Mucosa of rectum (tissue), 2 donors: ENCODE data around the gene LYST.
"Not testable (repeated sequence)": the region's sequence is repeated elsewhere in the genome, so short reads cannot be mapped to it uniquely, and the experiment has no call there.

Experiments
- H3K27ac ChIP-seq, 2 donors: one replicate each; pipeline ENCODE4 v1.7.0; 2013; ENCODE audit warnings: inconsistent platforms in 2 of 2, low read depth in 2 of 2, low read length in 2 of 2
- H3K27me3 ChIP-seq, 2 donors: one replicate each; pipeline ENCODE4 v1.7.0; 2013; ENCODE audit warnings: low read length in 2 of 2; ENCODE audit not compliant: control insufficient read depth in 2 of 2, insufficient read depth in 2 of 2
- H3K36me3 ChIP-seq, 2 donors: one replicate each; pipeline ENCODE4 v1.7.0; 2013; ENCODE audit warnings: low read length in 2 of 2; ENCODE audit not compliant: control insufficient read depth in 2 of 2, insufficient read depth in 2 of 2
- H3K4me1 ChIP-seq, 2 donors: one replicate each; pipeline ENCODE4 v1.7.0; 2013; ENCODE audit warnings: low read length in 2 of 2, mild to moderate bottlenecking in 1 of 2; ENCODE audit not compliant: control insufficient read depth in 2 of 2, insufficient read depth in 2 of 2
- H3K4me3 ChIP-seq, 2 donors: one replicate each; pipeline ENCODE4 v1.7.0; 2013; ENCODE audit warnings: low read length in 2 of 2
- H3K9ac ChIP-seq, 2 donors: one replicate each; pipeline ENCODE4 v1.7.0; 2013; ENCODE audit warnings: low read length in 2 of 2, low read depth in 1 of 2, mild to moderate bottlenecking in 1 of 2
- H3K9me3 ChIP-seq, 2 donors: one replicate each; pipeline ENCODE4 v1.7.0; 2013; ENCODE audit warnings: low read length in 2 of 2; ENCODE audit not compliant: control insufficient read depth in 2 of 2
- donor health status: healthy.
- donor health status: Normal muscosa, but diverticular disease.

Gene LYST

GRCh38 chr1:235646463-235646862, 220.2 kb downstream of the LYST start:
- Histone ChIP-seq H3K4me3 (no peak overlapping the region), H3K36me3 (no peaks in the 10 kb centered on the region), H3K27ac (no peak overlapping the region), H3K9ac (no peak overlapping the region), H3K4me1 (peaks cover 7 to 13% of the 10 kb centered on the region in 2 donors), H3K27me3 (peaks cover 10 to 13% of the 10 kb centered on the region in 2 donors), H3K9me3 (no peaks in the 10 kb centered on the region)

- peaks cover 6 to 7% of the 10 kb centered on the region in 2 donors for H3K4me1 ChIP-seq
- H3K9me3 ChIP-seq: no peaks in the 10 kb centered on the region
- H3K27me3 ChIP-seq: peaks cover 0 to 6% of the 10 kb centered on the region in 2 donors
- H3K36me3 ChIP-seq: no peaks in the 10 kb centered on the region
- H3K4me3 ChIP-seq: no peak overlapping the region
- H3K9ac ChIP-seq: no peak overlapping the region
- no peak overlapping the region for H3K27ac ChIP-seq
Observed at GRCh38 chr1:235644693-235645305, 221.9 kb downstream of the LYST start.

DNA sequence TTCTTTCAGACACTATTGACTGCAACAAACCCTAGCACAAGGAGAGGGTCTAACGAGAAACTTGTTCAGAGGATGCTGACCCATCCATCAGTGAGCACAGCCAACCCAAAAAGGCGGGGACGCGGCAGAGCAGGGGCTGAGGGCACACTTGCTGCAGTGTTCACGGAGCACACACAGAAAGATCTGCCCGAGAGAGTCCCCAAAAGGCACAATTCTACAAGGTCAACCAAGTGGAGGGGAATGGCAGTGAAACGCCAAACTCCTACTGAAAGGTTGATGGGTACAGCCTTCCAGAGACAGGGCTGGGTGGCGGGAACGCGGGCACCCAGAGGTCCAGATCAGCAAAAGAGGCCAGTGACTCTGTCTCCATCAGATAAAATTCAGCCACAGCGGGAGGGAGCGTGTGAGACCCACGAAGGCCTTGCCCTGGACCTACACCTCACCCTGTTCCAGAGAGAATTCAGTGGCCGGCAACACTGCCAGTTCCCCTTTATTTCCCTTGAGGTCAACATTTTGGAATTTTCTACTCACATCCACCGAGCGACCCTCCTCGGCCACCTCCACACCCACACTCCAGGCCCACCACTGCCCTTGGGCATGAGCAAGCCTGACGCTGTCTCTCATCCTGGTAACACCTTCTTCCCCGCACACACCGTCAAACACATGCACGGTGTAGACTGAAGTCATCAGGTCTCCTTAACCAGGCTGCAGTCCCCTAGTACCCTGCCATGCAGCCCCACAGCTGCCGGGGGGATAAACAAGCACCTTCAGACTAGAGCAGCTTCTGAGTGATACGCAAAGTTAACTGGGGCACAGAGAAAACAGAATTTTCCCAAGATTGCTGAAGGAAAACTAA, 222.6 kb downstream of the LYST start:
- H3K4me1 ChIP-seq: peaks cover 3 to 7% of the 10 kb centered on the region in 2 donors
- H3K9me3 ChIP-seq: no peaks in the 10 kb centered on the region
- peaks cover 0 to 6% of the 10 kb centered on the region in 2 donors for H3K27me3 ChIP-seq
- H3K36me3 ChIP-seq: no peaks in the 10 kb centered on the region
- H3K4me3 ChIP-seq: no peak overlapping the region
- no peak overlapping the region for H3K27ac ChIP-seq
- H3K9ac ChIP-seq: no peak overlapping the region

DNA sequence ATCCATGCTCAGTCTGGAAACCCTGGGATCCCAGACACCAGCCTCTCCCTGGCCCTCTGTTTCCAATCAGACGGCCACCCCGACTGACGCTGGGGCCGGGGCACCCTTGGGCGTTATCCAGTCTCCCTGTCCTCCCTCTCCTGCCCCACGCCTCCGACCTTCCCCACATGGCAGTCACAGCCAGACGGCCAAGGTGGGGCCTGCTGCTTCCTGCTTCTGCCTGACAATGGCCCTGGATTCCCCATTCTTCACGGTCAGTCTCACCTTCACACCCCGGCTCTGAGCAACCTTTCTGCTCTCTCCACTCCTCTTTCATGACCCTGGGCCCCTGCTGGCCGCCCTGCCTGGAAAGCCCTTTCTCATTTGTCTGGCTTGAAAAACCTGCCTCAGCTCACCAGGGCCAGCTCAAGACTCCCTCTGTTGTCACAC, 223.7 kb downstream of the LYST start:
- Histone ChIP-seq H3K9ac (no peak overlapping the region), H3K27me3 (peaks cover 0 to 6% of the 10 kb centered on the region in 2 donors), H3K4me1 (no peaks in the 10 kb centered on the region), H3K27ac (no peak overlapping the region), H3K9me3 (no peaks in the 10 kb centered on the region), H3K36me3 (no peaks in the 10 kb centered on the region), H3K4me3 (no peak overlapping the region)

- Histone ChIP-seq H3K4me1 (no peaks in the 10 kb centered on the region), H3K4me3 (peak overlapping the region in 1 of 2 donors; percentile 9), H3K9me3 (no peaks in the 10 kb centered on the region), H3K27ac (peak overlapping the region in 1 of 2 donors; percentile 23), H3K9ac (no peak overlapping the region), H3K27me3 (peaks cover 0 to 6% of the 10 kb centered on the region in 2 donors), H3K36me3 (no peaks in the 10 kb centered on the region)
Observed at GRCh38 chr1:235642011-235642942, 224.4 kb downstream of the LYST start.

DNA sequence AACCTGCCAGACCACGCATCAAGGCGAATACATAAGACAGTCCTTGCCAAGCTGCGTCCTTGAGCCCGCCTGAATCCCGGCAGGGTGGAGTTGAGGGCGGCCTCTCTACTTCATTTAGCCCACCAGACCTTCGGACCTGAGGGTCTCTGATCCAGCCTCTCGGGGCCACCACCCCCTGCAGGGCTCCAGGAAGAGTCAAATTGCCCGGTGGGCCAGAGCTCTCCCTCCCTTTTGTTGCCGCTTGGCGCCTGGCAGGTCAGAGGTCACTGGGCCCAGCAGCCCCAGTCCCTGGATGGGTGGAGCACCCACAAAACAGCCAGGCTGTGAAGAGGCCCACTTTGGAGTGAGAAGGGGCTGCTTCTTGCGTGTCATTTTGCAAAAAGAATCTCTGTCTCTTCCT, 226.1 kb downstream of the LYST start:
- no peak overlapping the region for H3K4me3 ChIP-seq
- H3K9me3 ChIP-seq: no peaks in the 10 kb centered on the region
- H3K36me3 ChIP-seq: no peaks in the 10 kb centered on the region
- H3K9ac ChIP-seq: no peak overlapping the region
- H3K27me3 ChIP-seq: no peaks in the 10 kb centered on the region
- no peak overlapping the region for H3K27ac ChIP-seq
- H3K4me1 ChIP-seq: peaks cover 3 to 8% of the 10 kb centered on the region in 2 donors

- H3K9ac ChIP-seq: no peak overlapping the region
- no peak overlapping the region for H3K27ac ChIP-seq
- no peaks in the 10 kb centered on the region for H3K27me3 ChIP-seq
- no peaks in the 10 kb centered on the region for H3K9me3 ChIP-seq
- no peaks in the 10 kb centered on the region for H3K36me3 ChIP-seq
- no peak overlapping the region for H3K4me3 ChIP-seq
- H3K4me1 ChIP-seq: peaks cover 3 to 10% of the 10 kb centered on the region in 2 donors
Observed at GRCh38 chr1:235639226-235640205, 227.2 kb downstream of the LYST start.

GRCh38 chr1:235638612-235639011, 228.1 kb downstream of the LYST start:
- H3K36me3 ChIP-seq, H3K27me3 ChIP-seq: not testable (repeated sequence)

More at GRCh38 chr1:235638612-235639011, 228.1 kb downstream of the LYST start:
- H3K4me1 ChIP-seq, H3K9me3 ChIP-seq, H3K9ac ChIP-seq, H3K4me3 ChIP-seq, H3K27ac ChIP-seq: not testable (repeated sequence)
